H9 (cell line): ENCODE data around the gene CCNI2. TPM values are rescaled to one million over a fixed set of nuclear protein-coding genes. Genes with fewer than 3 reads are reported as not detected.

Experiments
- DNase-seq: peaks from one replicate; pipeline ENCODE4 v3.0.0-alpha.2; 2017
- H2AFZ ChIP-seq: one replicate; pipeline ENCODE4 v1.6.1; 2013; ENCODE audit warnings: mild to moderate bottlenecking, low read length, control low read depth, moderate library complexity
- H2AK5ac ChIP-seq: 2 replicates; pipeline ENCODE4 v1.6.1; 2013; ENCODE audit warnings: low read length, control low read depth, mixed read lengths; ENCODE audit not compliant: insufficient read length
- H2BK120ac ChIP-seq: one replicate; pipeline ENCODE4 v1.6.1; 2013; ENCODE audit warnings: low read depth, mild to moderate bottlenecking, low read length, control low read depth, inconsistent platforms; ENCODE audit not compliant: poor library complexity, severe bottlenecking
- H2BK12ac ChIP-seq: 2 replicates; pipeline ENCODE4 v1.6.1; 2013; ENCODE audit warnings: low read length, control low read depth, mixed read lengths, low read depth; ENCODE audit not compliant: insufficient read length
- H2BK15ac ChIP-seq: 2 replicates; pipeline ENCODE4 v1.6.1; 2013; ENCODE audit warnings: low read depth, low read length, control low read depth
- H2BK20ac ChIP-seq: one replicate; pipeline ENCODE4 v1.6.1; 2013; ENCODE audit warnings: low read depth, mild to moderate bottlenecking, low read length, control low read depth, inconsistent platforms; ENCODE audit not compliant: poor library complexity, severe bottlenecking
- H2BK5ac ChIP-seq: 2 replicates; pipeline ENCODE4 v1.6.1; 2013; ENCODE audit warnings: low read length, control low read depth, mixed read lengths; ENCODE audit not compliant: insufficient read length
- H3K14ac ChIP-seq: 2 replicates; pipeline ENCODE4 v1.6.1; 2013; ENCODE audit warnings: low read length, control low read depth; ENCODE audit not compliant: insufficient read depth
- H3K18ac ChIP-seq: 2 replicates; pipeline ENCODE4 v1.6.1; 2013; ENCODE audit warnings: low read depth, mild to moderate bottlenecking, mixed read lengths, low read length, control low read depth; ENCODE audit not compliant: insufficient read length
- H3K23ac ChIP-seq: 2 replicates; pipeline ENCODE4 v1.6.1; 2013; ENCODE audit warnings: low read length, control low read depth, mixed read lengths, low read depth; ENCODE audit not compliant: insufficient read length
- H3K23me2 ChIP-seq: 2 replicates; pipeline ENCODE4 v1.6.1; 2013; ENCODE audit warnings: low read depth, mild to moderate bottlenecking, mixed read lengths, low read length, control low read depth; ENCODE audit not compliant: insufficient read length, poor library complexity, severe bottlenecking
- H3K27ac ChIP-seq: 2 replicates; pipeline ENCODE4 v1.5.1; 2013; ENCODE audit warnings: low read length, control low read depth, mixed read lengths, low read depth; ENCODE audit not compliant: insufficient read length
- H3K27me3 ChIP-seq: 2 replicates; pipeline ENCODE4 v1.6.1; 2013; ENCODE audit warnings: low read length, control low read depth, inconsistent platforms; ENCODE audit not compliant: insufficient read depth
- H3K4ac ChIP-seq: 2 replicates; pipeline ENCODE4 v1.6.1; 2013; ENCODE audit warnings: low read depth, mild to moderate bottlenecking, control low read depth, inconsistent platforms, low read length, moderate library complexity
- H3K4me1 ChIP-seq: 2 replicates; pipeline ENCODE4 v1.6.1; 2013; ENCODE audit warnings: low read length, control low read depth, inconsistent platforms; ENCODE audit not compliant: insufficient read depth
- H3K4me2 ChIP-seq: 2 replicates; pipeline ENCODE4 v1.6.1; 2013; ENCODE audit warnings: low read length, control low read depth, mixed read lengths; ENCODE audit not compliant: insufficient read length, insufficient read depth
- H3K56ac ChIP-seq: 2 replicates; pipeline ENCODE4 v1.6.1; 2013; ENCODE audit warnings: low read depth, mild to moderate bottlenecking, mixed read lengths, low read length, control low read depth; ENCODE audit not compliant: insufficient read length
- H3K79me1 ChIP-seq: 2 replicates; pipeline ENCODE4 v1.6.1; 2013; ENCODE audit warnings: low read depth, mild to moderate bottlenecking, moderate library complexity, low read length, control low read depth, inconsistent platforms; ENCODE audit not compliant: insufficient read depth, poor library complexity, severe bottlenecking
- H3K79me2 ChIP-seq: 2 replicates; pipeline ENCODE4 v1.6.1; 2013; ENCODE audit warnings: low read length, control low read depth, inconsistent platforms; ENCODE audit not compliant: insufficient read depth
- H3K9ac ChIP-seq: 2 replicates; pipeline ENCODE4 v1.6.1; 2013; ENCODE audit warnings: low read length, control low read depth, mixed read lengths; ENCODE audit not compliant: insufficient read length; ENCODE audit errors: extremely low read depth
- H3K9me3 ChIP-seq: one replicate; pipeline ENCODE4 v1.6.1; 2013; ENCODE audit warnings: low read depth, low read length, inconsistent platforms; ENCODE audit not compliant: control insufficient read depth
- H3T11ph ChIP-seq: one replicate; pipeline ENCODE4 v1.6.1; 2013; ENCODE audit warnings: mild to moderate bottlenecking, low read length, control low read depth, inconsistent platforms
- H4K20me1 ChIP-seq: one replicate; pipeline ENCODE4 v1.6.1; 2013; ENCODE audit not compliant: control insufficient read depth, insufficient read length, insufficient read depth
- H4K5ac ChIP-seq: 2 replicates; pipeline ENCODE4 v1.6.1; 2013; ENCODE audit warnings: low read depth, mild to moderate bottlenecking, mixed read lengths, low read length, control low read depth; ENCODE audit not compliant: insufficient read length
- H4K8ac ChIP-seq: replicated peaks from 2 replicates; pipeline ENCODE4 v1.6.1; 2013; ENCODE audit warnings: low read length, control low read depth, mixed read lengths, low read depth; ENCODE audit not compliant: insufficient read length
- H4K91ac ChIP-seq: 2 replicates; pipeline ENCODE4 v1.6.1; 2013; ENCODE audit warnings: low read depth, mild to moderate bottlenecking, moderate library complexity, mixed read lengths, low read length, control low read depth; ENCODE audit not compliant: insufficient read length
- H3K27ac Mint-ChIP-seq, 3 experiments: 2 replicates in 2 of 3; 3 replicates in 1 of 3; pipeline ENCODE4 v1.8.0; 2020 to 2021; ENCODE audit warnings: mixed read lengths in 3 of 3, mild to moderate bottlenecking in 1 of 3, moderate library complexity in 1 of 3
- H3K27me3 Mint-ChIP-seq: 2 replicates; pipeline ENCODE4 v1.8.0; 2021; ENCODE audit warnings: low read depth, mild to moderate bottlenecking, moderate library complexity, mixed read lengths
- H3K36me3 Mint-ChIP-seq, 3 experiments: 2 replicates in 2 of 3; 3 replicates in 1 of 3; pipeline ENCODE4 v1.8.0; 2020 to 2021; ENCODE audit warnings: low read depth in 3 of 3, mixed read lengths in 3 of 3; ENCODE audit not compliant: insufficient read depth in 1 of 3
- H3K4me1 Mint-ChIP-seq, 2 experiments: 2 replicates each; pipeline ENCODE4 v1.8.0; 2020; ENCODE audit warnings: mixed read lengths in 2 of 2
- H3K4me3 Mint-ChIP-seq, 2 experiments: 2 replicates in 1 of 2; 3 replicates in 1 of 2; pipeline ENCODE4 v1.8.0; 2020 to 2021; ENCODE audit warnings: mild to moderate bottlenecking in 2 of 2, mixed read lengths in 2 of 2, moderate library complexity in 1 of 2
- H3K9me3 Mint-ChIP-seq, 2 experiments: 2 replicates in 1 of 2; 3 replicates in 1 of 2; pipeline ENCODE4 v1.8.0; 2020; ENCODE audit warnings: mild to moderate bottlenecking in 2 of 2, mixed read lengths in 2 of 2, moderate library complexity in 1 of 2
- CTCF ChIP-seq: fragments of 200-600 bp; sonication (generic); conservative IDR thresholded peaks from 3 replicates; pipeline ENCODE4 v1.8.0; 2021; ENCODE audit warnings: antibody characterized with exemption, mild to moderate bottlenecking
- WGBS: extraction: QIAGEN DNeasy Blood & Tissue Kit; methylation state at CpG from one replicate; pipeline ENCODE4 v1.1.7; 2013; ENCODE audit warnings: missing lambda C conversion rate, low lambda C conversion rate, mixed read lengths; ENCODE audit not compliant: insufficient read length; ENCODE audit errors: extremely low coverage; 5-methylcytosine and 5-hydroxymethylcytosine counted together
- total RNA-seq: library from RNA; stranded (reverse); gene quantifications from 2 replicates; pipeline ENCODE4 v1.2.1, GENCODE V29; 2021

CCNI2 gene
- total RNA-seq, 1 experiment from 2014 or later: 0.57 TPM

- H2BK20ac ChIP-seq: no peak overlapping the region
- H3K79me2 ChIP-seq: no peaks in the 10 kb centered on the region
- no peak overlapping the region for H3K4me3 Mint-ChIP-seq
- no peak overlapping the region for H2BK5ac ChIP-seq
- no CpG with 5 or more reads among the region's 2 CpGs for WGBS
- no peak overlapping the region for H4K5ac ChIP-seq
- no peaks in the 10 kb centered on the region for H3K4me1 ChIP-seq
- H3K4ac ChIP-seq: no peak overlapping the region
- no peak overlapping the region for H3K27ac ChIP-seq
- no peak overlapping the region for H2BK15ac ChIP-seq
- peaks cover 21 to 31% of the 10 kb centered on the region in 2 experiments for H3K4me1 Mint-ChIP-seq
- H3K79me1 ChIP-seq: no peaks in the 10 kb centered on the region
- no peak overlapping the region for H3K9ac ChIP-seq
- H3K23me2 ChIP-seq: no peaks in the 10 kb centered on the region
- H3K27ac Mint-ChIP-seq: no peak overlapping the region
- no peak overlapping the region for H2AFZ ChIP-seq
- H3T11ph ChIP-seq: no peak overlapping the region
- no peak overlapping the region for H3K56ac ChIP-seq
- H4K20me1 ChIP-seq: no peaks in the 10 kb centered on the region
- no peak overlapping the region for H3K18ac ChIP-seq
- no peak overlapping the region for H3K14ac ChIP-seq
- peaks cover 34% of the 10 kb centered on the region for H3K27me3 Mint-ChIP-seq
- no peak overlapping the region for H3K4me2 ChIP-seq
- H3K36me3 Mint-ChIP-seq: peaks cover 0 to 4% (median 0%) of the 10 kb centered on the region in 3 experiments; a peak in 2 of 7 replicates
- no peak overlapping the region for H2BK120ac ChIP-seq
- no peak overlapping the region for H4K8ac ChIP-seq
- H2AK5ac ChIP-seq: no peak overlapping the region
- peak; percentile 40; the same call in 2 of the 3 replicates for TF ChIP-seq CTCF
- no peak overlapping the region for H4K91ac ChIP-seq
- H3K9me3 Mint-ChIP-seq: peaks cover 0 to 3% of the 10 kb centered on the region in 2 experiments; a peak in 1 of 5 replicates
- H3K23ac ChIP-seq: no peak overlapping the region
- H2BK12ac ChIP-seq: no peak overlapping the region
- peaks cover 3% of the 10 kb centered on the region; the same call in 1 of the 2 replicates for H3K27me3 ChIP-seq
- peak; percentile 48 for DNase-seq
- no peaks in the 10 kb centered on the region for H3K9me3 ChIP-seq
Measured at GRCh38 chr5:132753135-132753987, 6.1 kb downstream of the CCNI2 start.
